OCI-M2 (cell line): ENCODE data around the gene TMEM191B.
"Not testable (repeated sequence)": the region's sequence is repeated elsewhere in the genome, so short reads cannot be mapped to it uniquely, and the experiment has no call there.

ENCODE experiments used
- DNase-seq: peaks from one replicate; lab custom pipeline; 2025; ENCODE audit not compliant: unreplicated experiment; lab: John Stamatoyannopoulos, UW

The TMEM191B gene

DNA sequence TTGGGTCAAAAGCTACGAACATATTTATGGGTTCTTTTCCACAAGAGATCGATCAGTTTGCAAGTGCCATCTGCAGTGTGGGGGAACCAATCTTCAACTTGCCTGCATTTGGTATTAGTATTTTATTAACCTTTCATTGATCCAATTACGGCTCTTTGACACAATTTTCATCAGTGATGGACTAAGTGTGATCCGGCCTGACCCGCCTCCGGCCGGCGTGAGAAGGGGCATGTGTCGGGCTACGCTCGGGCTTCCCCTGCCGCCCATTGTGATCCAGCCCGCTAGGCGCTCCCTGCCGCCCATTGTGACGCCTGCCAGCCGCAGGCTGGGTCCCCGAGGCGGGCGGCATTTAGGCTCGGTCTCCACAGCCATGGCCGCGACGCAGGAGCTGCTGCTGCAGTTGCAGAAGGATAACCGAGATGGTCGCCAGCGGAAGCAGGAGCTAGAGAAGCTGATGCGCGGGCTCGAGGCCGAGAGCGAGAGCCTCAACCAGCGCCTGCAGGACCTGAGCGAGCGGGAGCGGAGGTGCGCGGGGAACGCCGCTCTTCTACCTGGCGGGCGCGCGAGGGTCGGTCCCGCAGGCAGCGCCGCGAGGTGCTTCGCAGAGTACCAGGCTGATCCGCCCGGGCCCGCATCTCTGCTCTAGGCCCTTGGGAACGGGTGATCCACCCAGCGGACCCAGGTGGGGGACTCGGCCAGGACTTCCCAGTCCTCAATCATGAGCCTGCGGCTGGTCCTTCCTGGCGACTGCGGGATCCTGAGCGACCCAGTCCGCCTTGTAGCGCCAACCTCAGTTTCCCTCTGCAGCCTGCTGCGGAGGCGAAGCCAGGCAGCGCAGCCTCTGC, at the start of gene TMEM191B:
Gene TMEM191B (plus strand): TSS at position 51 of the 845 bp plus-strand sequence. CDS start 179 bp downstream, at position 230.
- DNase-seq: not testable (repeated sequence)

GRCh38 chr22:18496227-18496626, 31.4 kb upstream of the TMEM191B start:
- DNase-seq: not testable (repeated sequence)

- DNase-seq: not testable (repeated sequence)
Observed at GRCh38 chr22:18511327-18511726, 16.3 kb upstream of the TMEM191B start.

DNA sequence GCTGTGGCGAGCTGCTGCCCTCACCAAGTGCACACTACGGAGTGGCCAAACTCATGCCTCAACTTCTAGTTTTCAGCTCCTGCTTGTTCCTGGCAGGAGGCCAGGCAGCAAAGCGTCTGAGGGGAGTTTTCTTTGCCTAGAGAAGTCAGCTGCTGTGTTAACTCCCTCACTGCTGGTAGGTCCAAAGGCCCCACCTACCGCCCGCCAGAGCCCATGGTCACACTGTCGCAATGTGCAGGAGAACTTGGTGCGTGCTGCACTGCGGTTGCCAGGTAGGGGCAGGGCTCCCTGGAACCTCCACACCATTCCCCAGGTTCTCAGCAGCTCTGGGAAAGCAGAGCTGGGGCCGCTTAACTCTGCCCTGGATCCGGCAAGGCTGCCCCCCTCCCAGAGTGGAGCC, 15.2 kb upstream of the TMEM191B start:
- DNase-seq: not testable (repeated sequence)

DNA sequence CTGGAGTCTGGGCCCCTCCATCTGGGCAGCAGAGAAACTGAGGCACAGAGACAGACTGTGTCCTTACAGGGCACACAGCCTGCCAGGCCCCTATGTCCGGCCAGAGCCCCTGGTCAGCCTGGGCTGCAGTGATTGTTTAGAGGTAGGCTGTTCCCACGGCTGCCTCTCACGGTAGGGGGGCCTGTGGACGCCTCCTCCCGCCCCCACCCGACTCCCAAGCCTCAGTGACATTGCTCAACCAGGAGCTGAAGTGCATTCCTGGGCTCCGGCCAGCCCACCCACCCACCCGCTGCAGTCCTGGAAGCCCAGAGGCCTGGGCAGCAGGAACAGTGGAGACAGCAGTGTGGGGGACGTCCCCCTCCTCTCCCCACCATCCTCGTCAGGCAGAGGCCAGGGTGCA, 14.1 kb upstream of the TMEM191B start:
- not testable (repeated sequence) for DNase-seq

GRCh38 chr22:18518061-18518460, 9.5 kb upstream of the TMEM191B start, which contains the start of gene GGTLC3:
TSS of gene GGTLC3 (minus strand) at chr22:18518161. CDS start at chr22:18517897, 264 bp downstream.
- DNase-seq: not testable (repeated sequence)

- DNase-seq: not testable (repeated sequence)
Observed at GRCh38 chr22:18522762-18523161, 4.8 kb upstream of the TMEM191B start.

- DNase-seq: not testable (repeated sequence)
Observed at GRCh38 chr22:18523328-18523727, 4.3 kb upstream of the TMEM191B start.

- not testable (repeated sequence) for DNase-seq
Observed at GRCh38 chr22:18528597-18529415, 1.2 kb downstream of the TMEM191B start.

- not testable (repeated sequence) for DNase-seq
Observed at GRCh38 chr22:18529416-18530145, 2.0 kb downstream of the TMEM191B start.

- DNase-seq: not testable (repeated sequence)
Observed at GRCh38 chr22:18533633-18534032, 6.0 kb downstream of the TMEM191B start.

DNA sequence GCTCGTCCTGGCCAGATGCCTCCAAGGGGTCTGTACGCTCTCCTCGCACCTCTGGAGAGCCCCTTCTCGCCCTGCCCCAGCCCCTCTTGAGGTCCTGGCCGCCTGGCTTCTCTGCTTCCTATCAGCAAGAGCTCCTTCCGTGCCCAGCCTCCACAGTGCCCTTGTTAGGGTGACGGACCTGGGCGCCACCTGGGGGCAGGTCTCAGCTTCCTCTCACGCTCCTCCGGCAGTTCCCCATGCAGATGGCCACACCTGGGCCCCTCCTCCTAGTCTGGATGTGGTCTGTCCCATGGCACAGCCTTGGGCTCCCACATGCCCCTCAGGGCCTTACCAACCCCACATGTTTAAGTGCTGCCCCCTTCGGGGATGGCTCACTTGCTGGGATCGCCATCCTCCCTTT, 6.7 kb downstream of the TMEM191B start:
- DNase-seq: not testable (repeated sequence)

DNA sequence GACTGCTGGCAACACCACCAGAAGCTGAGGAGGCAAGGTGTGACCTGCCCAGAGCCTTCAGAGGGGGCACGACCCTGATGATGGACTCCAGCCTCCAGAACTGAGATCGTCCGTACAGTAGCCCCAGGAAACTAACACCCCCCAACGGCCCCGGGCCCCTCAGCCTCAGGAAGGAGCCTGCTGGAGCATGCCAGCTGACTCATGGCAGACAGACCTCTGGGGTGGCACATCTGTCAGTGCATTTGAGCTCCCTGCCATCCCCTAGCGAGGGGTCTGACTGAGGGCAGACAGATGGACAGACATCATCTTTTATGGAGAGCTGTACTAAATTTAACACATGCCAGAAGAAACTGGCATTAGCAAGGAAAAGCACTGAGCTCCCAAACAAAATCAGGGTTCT, 12.4 kb downstream of the TMEM191B start:
- DNase-seq: not testable (repeated sequence)

- not testable (repeated sequence) for DNase-seq
Observed at GRCh38 chr22:18543400-18543799, 15.8 kb downstream of the TMEM191B start.

DNA sequence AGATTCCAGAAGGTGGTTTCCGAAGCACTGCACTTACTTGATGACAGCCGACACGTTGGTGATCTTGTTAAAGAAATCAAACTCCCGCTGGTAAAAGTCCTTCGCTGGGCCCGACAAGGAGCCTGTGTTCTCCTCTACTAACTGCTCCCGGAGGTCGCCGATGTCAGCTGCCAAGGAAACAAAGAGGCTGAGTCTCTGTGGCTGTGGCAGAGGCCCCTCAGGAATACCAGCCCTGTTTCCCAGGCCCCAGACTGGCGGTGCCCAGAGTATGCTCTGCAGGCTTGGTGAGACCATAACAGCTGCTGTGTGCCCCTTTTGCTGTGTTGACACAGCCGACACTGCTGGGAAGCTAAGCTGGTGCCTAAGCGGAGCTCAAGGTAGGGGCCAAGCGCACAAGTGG, 17.0 kb downstream of the TMEM191B start:
- not testable (repeated sequence) for DNase-seq

- not testable (repeated sequence) for DNase-seq
Observed at GRCh38 chr22:18549458-18550179, 22.0 kb downstream of the TMEM191B start.

DNA sequence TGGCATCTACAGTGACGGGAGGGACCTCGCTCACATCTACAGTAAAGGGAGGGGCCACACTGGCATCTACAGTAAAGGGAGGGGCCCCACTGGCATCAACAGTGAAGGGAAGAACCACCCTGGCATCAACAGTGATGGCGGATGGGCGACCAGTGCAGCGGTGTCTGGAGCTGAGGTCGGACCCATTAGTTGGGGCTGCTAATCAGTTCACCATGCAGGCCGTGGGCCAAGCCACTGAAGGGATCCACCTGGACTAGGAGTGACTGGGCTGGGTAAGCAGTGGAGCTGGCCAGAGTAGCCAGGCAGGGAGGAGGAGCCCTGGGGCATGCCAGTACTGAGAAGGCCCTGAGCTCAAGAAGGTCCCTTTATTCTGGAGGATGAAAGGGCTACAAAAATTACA, 23.4 kb downstream of the TMEM191B start:
- DNase-seq: not testable (repeated sequence)

- not testable (repeated sequence) for DNase-seq
Observed at GRCh38 chr22:18552839-18553597, 25.4 kb downstream of the TMEM191B start.
